Measurements from ENCODE around the gene PTPRN2. TPM values are rescaled to one million over a fixed set of nuclear protein-coding genes. Genes with fewer than 3 reads are reported as not detected.

The PTPRN2 gene
- total and polyA plus RNA-seq, 2 of the 8 experiments (the other 6 are each of a cell fraction or from before 2014, with no cell fraction given): 2.6 to 4.5 TPM

DNA sequence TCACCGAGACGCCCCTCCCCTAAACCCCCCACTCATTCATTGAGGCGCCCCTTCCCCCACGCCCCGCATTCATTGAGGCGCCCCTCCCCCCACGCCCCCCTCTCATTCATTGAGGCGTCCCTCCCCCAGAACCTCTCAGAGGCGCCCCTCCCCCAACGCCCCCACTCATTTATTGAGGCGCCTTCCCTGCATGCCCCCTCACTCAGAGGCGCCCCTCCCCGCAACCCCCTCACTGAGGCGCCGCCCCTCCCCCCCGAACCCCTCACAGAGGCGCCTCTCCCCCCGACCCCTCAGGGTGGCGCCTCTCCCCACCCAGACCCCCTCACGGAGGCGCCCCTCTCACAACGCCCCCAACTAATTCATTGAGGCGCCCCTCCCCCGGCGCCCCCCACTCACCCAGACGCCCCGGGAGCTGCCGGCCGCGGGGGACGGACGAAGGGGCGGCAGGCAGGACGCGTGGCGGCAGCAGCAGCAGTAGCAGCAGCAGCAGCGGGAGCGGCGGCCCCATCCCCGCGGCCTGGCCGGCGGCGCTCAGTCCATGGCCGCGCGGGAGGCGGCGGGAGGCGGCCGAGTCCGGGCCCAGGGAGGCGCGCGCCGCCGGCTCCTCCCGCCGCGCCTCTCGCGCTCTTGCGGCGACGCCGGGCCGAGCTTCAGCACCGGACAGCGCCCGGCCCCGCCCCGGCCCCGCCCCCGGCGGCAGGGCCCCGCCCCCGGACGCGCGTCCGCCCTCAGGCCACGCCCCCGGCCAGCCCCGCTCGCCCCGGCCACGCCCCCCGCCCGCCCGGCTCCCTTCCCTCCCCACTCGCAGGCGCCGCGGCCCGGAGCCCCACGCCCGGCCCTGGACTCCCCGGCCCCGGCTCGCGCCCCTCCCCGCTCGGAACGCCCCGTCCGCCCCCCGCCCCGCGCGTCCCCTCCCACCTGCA is at the start of gene PTPRN2 (continued):
- TF ChIP-seq, protein P1, sequence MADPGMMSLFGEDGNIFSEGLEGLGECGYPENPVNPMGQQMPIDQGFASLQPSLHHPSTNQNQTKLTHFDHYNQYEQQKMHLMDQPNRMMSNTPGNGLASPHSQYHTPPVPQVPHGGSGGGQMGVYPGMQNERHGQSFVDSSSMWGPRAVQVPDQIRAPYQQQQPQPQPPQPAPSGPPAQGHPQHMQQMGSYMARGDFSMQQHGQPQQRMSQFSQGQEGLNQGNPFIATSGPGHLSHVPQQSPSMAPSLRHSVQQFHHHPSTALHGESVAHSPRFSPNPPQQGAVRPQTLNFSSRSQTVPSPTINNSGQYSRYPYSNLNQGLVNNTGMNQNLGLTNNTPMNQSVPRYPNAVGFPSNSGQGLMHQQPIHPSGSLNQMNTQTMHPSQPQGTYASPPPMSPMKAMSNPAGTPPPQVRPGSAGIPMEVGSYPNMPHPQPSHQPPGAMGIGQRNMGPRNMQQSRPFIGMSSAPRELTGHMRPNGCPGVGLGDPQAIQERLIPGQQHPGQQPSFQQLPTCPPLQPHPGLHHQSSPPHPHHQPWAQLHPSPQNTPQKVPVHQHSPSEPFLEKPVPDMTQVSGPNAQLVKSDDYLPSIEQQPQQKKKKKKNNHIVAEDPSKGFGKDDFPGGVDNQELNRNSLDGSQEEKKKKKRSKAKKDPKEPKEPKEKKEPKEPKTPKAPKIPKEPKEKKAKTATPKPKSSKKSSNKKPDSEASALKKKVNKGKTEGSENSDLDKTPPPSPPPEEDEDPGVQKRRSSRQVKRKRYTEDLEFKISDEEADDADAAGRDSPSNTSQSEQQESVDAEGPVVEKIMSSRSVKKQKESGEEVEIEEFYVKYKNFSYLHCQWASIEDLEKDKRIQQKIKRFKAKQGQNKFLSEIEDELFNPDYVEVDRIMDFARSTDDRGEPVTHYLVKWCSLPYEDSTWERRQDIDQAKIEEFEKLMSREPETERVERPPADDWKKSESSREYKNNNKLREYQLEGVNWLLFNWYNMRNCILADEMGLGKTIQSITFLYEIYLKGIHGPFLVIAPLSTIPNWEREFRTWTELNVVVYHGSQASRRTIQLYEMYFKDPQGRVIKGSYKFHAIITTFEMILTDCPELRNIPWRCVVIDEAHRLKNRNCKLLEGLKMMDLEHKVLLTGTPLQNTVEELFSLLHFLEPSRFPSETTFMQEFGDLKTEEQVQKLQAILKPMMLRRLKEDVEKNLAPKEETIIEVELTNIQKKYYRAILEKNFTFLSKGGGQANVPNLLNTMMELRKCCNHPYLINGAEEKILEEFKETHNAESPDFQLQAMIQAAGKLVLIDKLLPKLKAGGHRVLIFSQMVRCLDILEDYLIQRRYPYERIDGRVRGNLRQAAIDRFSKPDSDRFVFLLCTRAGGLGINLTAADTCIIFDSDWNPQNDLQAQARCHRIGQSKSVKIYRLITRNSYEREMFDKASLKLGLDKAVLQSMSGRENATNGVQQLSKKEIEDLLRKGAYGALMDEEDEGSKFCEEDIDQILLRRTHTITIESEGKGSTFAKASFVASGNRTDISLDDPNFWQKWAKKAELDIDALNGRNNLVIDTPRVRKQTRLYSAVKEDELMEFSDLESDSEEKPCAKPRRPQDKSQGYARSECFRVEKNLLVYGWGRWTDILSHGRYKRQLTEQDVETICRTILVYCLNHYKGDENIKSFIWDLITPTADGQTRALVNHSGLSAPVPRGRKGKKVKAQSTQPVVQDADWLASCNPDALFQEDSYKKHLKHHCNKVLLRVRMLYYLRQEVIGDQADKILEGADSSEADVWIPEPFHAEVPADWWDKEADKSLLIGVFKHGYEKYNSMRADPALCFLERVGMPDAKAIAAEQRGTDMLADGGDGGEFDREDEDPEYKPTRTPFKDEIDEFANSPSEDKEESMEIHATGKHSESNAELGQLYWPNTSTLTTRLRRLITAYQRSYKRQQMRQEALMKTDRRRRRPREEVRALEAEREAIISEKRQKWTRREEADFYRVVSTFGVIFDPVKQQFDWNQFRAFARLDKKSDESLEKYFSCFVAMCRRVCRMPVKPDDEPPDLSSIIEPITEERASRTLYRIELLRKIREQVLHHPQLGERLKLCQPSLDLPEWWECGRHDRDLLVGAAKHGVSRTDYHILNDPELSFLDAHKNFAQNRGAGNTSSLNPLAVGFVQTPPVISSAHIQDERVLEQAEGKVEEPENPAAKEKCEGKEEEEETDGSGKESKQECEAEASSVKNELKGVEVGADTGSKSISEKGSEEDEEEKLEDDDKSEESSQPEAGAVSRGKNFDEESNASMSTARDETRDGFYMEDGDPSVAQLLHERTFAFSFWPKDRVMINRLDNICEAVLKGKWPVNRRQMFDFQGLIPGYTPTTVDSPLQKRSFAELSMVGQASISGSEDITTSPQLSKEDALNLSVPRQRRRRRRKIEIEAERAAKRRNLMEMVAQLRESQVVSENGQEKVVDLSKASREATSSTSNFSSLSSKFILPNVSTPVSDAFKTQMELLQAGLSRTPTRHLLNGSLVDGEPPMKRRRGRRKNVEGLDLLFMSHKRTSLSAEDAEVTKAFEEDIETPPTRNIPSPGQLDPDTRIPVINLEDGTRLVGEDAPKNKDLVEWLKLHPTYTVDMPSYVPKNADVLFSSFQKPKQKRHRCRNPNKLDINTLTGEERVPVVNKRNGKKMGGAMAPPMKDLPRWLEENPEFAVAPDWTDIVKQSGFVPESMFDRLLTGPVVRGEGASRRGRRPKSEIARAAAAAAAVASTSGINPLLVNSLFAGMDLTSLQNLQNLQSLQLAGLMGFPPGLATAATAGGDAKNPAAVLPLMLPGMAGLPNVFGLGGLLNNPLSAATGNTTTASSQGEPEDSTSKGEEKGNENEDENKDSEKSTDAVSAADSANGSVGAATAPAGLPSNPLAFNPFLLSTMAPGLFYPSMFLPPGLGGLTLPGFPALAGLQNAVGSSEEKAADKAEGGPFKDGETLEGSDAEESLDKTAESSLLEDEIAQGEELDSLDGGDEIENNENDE (IDR thresholded peaks at IDR 0.05; ENCODE audit: insufficient replicate concordance, low read length): no peak
- no peak for TF ChIP-seq TAF1 (IDR thresholded peaks at IDR 0.05; ENCODE audit: low read depth, low read length)

Measured in H1 (cell line).